ENCODE measurements around the gene TOP3B.

- no peak for TF ChIP-seq EP300 (IDR thresholded peaks at IDR 0.05)
- no peak for TF ChIP-seq POLR2A (IDR thresholded peaks at IDR 0.05)
- TF ChIP-seq CTCF (IDR thresholded peaks at IDR 0.05): no peak
Measured at GRCh38 chr22:22011964-22012363, 29.4 kb upstream of the TOP3B start.
